GM21360 (cell line): ENCODE data around the gene ENOPH1.
"Not testable (repeated sequence)": the region's sequence is repeated elsewhere in the genome, so short reads cannot be mapped to it uniquely, and the experiment has no call there.

Source experiments
- ATAC-seq: cut with Tn5 transposase; IDR thresholded peaks from one replicate; pipeline ENCODE4 v1.9.1; 2021; ENCODE audit warnings: mild to moderate bottlenecking, moderate library complexity; ENCODE audit not compliant: unreplicated experiment

Gene ENOPH1

GRCh38 chr4:82467471-82467870, 37.1 kb downstream of the ENOPH1 start:
- ATAC-seq = no peak

- no peak for ATAC-seq
These were observed 39.5 kb downstream of the ENOPH1 start for GRCh38 chr4:82469791-82470345.

- not testable (repeated sequence) for ATAC-seq
These were observed 42.7 kb downstream of the ENOPH1 start for GRCh38 chr4:82473080-82473479.

- ATAC-seq = no peak
These were observed 43.3 kb downstream of the ENOPH1 start for GRCh38 chr4:82473621-82474164.

- ATAC-seq = not testable (repeated sequence)
These were observed 45.5 kb downstream of the ENOPH1 start for GRCh38 chr4:82475931-82476330.

GRCh38 chr4:82477469-82477868, 47.1 kb downstream of the ENOPH1 start:
- not testable (repeated sequence) for ATAC-seq

- ATAC-seq = no peak
These were observed 49.2 kb downstream of the ENOPH1 start for GRCh38 chr4:82479562-82479961.

GRCh38 chr4:82480771-82481505, 50.5 kb downstream of the ENOPH1 start:
- ATAC-seq = no peak

GRCh38 chr4:82481506-82481840, 51.1 kb downstream of the ENOPH1 start:
- ATAC-seq = no peak

- no peak for ATAC-seq
These were observed 52.0 kb downstream of the ENOPH1 start for GRCh38 chr4:82482387-82482786.

GRCh38 chr4:82484996-82485783, 54.8 kb downstream of the ENOPH1 start:
- no peak for ATAC-seq

GRCh38 chr4:82489076-82489475, 58.7 kb downstream of the ENOPH1 start:
- no peak for ATAC-seq

GRCh38 chr4:82489987-82490386, 59.6 kb downstream of the ENOPH1 start:
- no peak for ATAC-seq

GRCh38 chr4:82491251-82491960, 61.0 kb downstream of the ENOPH1 start:
- ATAC-seq = no peak

GRCh38 chr4:82493721-82494425, 63.5 kb downstream of the ENOPH1 start:
- ATAC-seq = no peak

GRCh38 chr4:82495666-82496065, 65.3 kb downstream of the ENOPH1 start:
- ATAC-seq = no peak

- no peak for ATAC-seq
These were observed 66.0 kb downstream of the ENOPH1 start for GRCh38 chr4:82496349-82496748.

- ATAC-seq = no peak
These were observed 69.5 kb downstream of the ENOPH1 start for GRCh38 chr4:82499738-82500434.

- no peak for ATAC-seq
These were observed 70.2 kb downstream of the ENOPH1 start for GRCh38 chr4:82500435-82501153.
